GM18517 (cell line): ENCODE measurements around the gene SPOUT1.
"Not testable (repeated sequence)": the region's sequence is repeated elsewhere in the genome, so short reads cannot be mapped to it uniquely, and the experiment has no call there.

Experiments
- ATAC-seq: cut with Tn5 transposase; IDR thresholded peaks from one replicate; pipeline ENCODE4 v1.9.1; 2021; ENCODE audit warnings: mild to moderate bottlenecking, moderate library complexity; ENCODE audit not compliant: unreplicated experiment

SPOUT1 gene

GRCh38 chr9:128829477-128830251 is at the start of gene SPOUT1:
SPOUT1 (minus strand) TSS chr9:128829794; CDS start chr9:128829780, 14 bp downstream.
- ATAC-seq = peak; percentile 92

GRCh38 chr9:128877852-128878251 is 48.3 kb upstream of the SPOUT1 start:
- no peak for ATAC-seq

GRCh38 chr9:128870941-128871265 is 41.3 kb upstream of the SPOUT1 start:
- ATAC-seq = not testable (repeated sequence)

- ATAC-seq = no peak
Observed at GRCh38 chr9:128870128-128870940, 40.7 kb upstream of the SPOUT1 start.

GRCh38 chr9:128863647-128864046 is 34.1 kb upstream of the SPOUT1 start:
- ATAC-seq = no peak

- ATAC-seq = no peak
Observed at GRCh38 chr9:128862401-128862851, 32.8 kb upstream of the SPOUT1 start.

- no peak for ATAC-seq
Observed at GRCh38 chr9:128861501-128861900, 31.9 kb upstream of the SPOUT1 start.

- ATAC-seq = no peak
Observed at GRCh38 chr9:128860937-128861336, 31.3 kb upstream of the SPOUT1 start.

GRCh38 chr9:128858476-128858875 is 28.9 kb upstream of the SPOUT1 start:
- not testable (repeated sequence) for ATAC-seq

- ATAC-seq = not testable (repeated sequence)
Observed at GRCh38 chr9:128854454-128854853, 24.9 kb upstream of the SPOUT1 start.

- not testable (repeated sequence) for ATAC-seq
Observed at GRCh38 chr9:128852646-128853045, 23.1 kb upstream of the SPOUT1 start.

- ATAC-seq = not testable (repeated sequence)
Observed at GRCh38 chr9:128851779-128852600, 22.4 kb upstream of the SPOUT1 start.

GRCh38 chr9:128851024-128851423 is 21.4 kb upstream of the SPOUT1 start:
- ATAC-seq = not testable (repeated sequence)

GRCh38 chr9:128847803-128848202 is 18.2 kb upstream of the SPOUT1 start:
- no peak for ATAC-seq

GRCh38 chr9:128846680-128847030 is 17.1 kb upstream of the SPOUT1 start:
- no peak for ATAC-seq

GRCh38 chr9:128845186-128845931 is 15.8 kb upstream of the SPOUT1 start:
- no peak for ATAC-seq

GRCh38 chr9:128843171-128843570 is 13.6 kb upstream of the SPOUT1 start:
- not testable (repeated sequence) for ATAC-seq

- ATAC-seq = no peak
Observed at GRCh38 chr9:128841694-128842492, 12.3 kb upstream of the SPOUT1 start.

GRCh38 chr9:128840524-128840923 is 10.9 kb upstream of the SPOUT1 start:
- no peak for ATAC-seq

GRCh38 chr9:128838338-128838737 is 8.7 kb upstream of the SPOUT1 start:
- ATAC-seq = no peak
